PC-3 (cell line): ENCODE measurements around the gene NRBF2. TPM values are rescaled to one million over a fixed set of nuclear protein-coding genes. Genes with fewer than 3 reads are reported as not detected.

Experiments used
- ATAC-seq: fragments of 200-7000 bp; cut with Tn5 transposase; 2 replicates; pipeline ENCODE4 v1.9.1; 2020; ENCODE audit warnings: mild to moderate bottlenecking, moderate library complexity
- BruUV-seq: library from RNA; stranded (reverse); fragments of 400-500 nt; replicated peaks from 2 replicates; lab custom pipeline; 2021; lab: Mats Ljungman, UMichigan
- CTCF ChIA-PET: fragments of 300-600 bp; sonication (Branson Sonifier 250); formaldehyde crosslinking; loops from one replicate; lab custom pipeline; 2022; ENCODE audit warnings: antibody characterized with exemption; lab: Charles Lee
- POLR2A ChIA-PET: fragments of 300-600 bp; sonication (Branson Sonifier 250); formaldehyde crosslinking; loops from one replicate; lab custom pipeline; 2022; ENCODE audit warnings: antibody characterized with exemption; ENCODE audit not compliant: unreplicated experiment; lab: Charles Lee
- DNase-seq: peaks from one replicate; pipeline ENCODE4 v3.0.0-alpha.2; 2015
- H2AFZ ChIP-seq: fragments of 300-600 bp; sonication (generic); 2 replicates; pipeline ENCODE4 v1.6.0; 2016; ENCODE audit warnings: antibody characterized with exemption, low read length
- H3F3A ChIP-seq: fragments of 300-600 bp; sonication (generic); one replicate; pipeline ENCODE4 v1.6.0; 2017; ENCODE audit warnings: antibody characterized with exemption, low read length, control low read depth, mild to moderate bottlenecking; ENCODE audit not compliant: unreplicated experiment
- H3K27ac ChIP-seq: fragments of 300-600 bp; sonication (generic); 2 replicates; pipeline ENCODE4 v1.5.1; 2016; ENCODE audit warnings: mild to moderate bottlenecking, low read length
- H3K27me3 ChIP-seq: fragments of 300-600 bp; sonication (generic); 2 replicates; pipeline ENCODE4 v1.6.1; 2016; ENCODE audit warnings: low read length, mixed read lengths
- H3K36me3 ChIP-seq: fragments of 300-600 bp; sonication (generic); 2 replicates; pipeline ENCODE4 v1.6.1; 2016; ENCODE audit warnings: low read depth, mixed run types, low read length, mixed read lengths
- H3K4me1 ChIP-seq: fragments of 300-600 bp; sonication (generic); 2 replicates; pipeline ENCODE4 v1.5.1; 2016; ENCODE audit warnings: low read length; ENCODE audit not compliant: insufficient read depth
- H3K4me2 ChIP-seq: fragments of 300-600 bp; sonication (generic); 2 replicates; pipeline ENCODE4 v1.6.0; 2016; ENCODE audit warnings: low read length
- H3K4me3 ChIP-seq: fragments of 300-600 bp; sonication (generic); 2 replicates; pipeline ENCODE4 v1.5.1; 2016; ENCODE audit warnings: mild to moderate bottlenecking, low read length, mixed read lengths
- H3K79me2 ChIP-seq: fragments of 300-600 bp; sonication (generic); 2 replicates; pipeline ENCODE4 v1.6.1; 2017; ENCODE audit warnings: low read length, mixed read lengths
- H3K9ac ChIP-seq: fragments of 300-600 bp; sonication (generic); 2 replicates; pipeline ENCODE4 v1.6.0; 2016; ENCODE audit warnings: mild to moderate bottlenecking, low read length
- H3K9me2 ChIP-seq: fragments of 300-600 bp; sonication (generic); replicated peaks from 2 replicates; pipeline ENCODE4 v1.6.1; 2016; ENCODE audit warnings: mixed run types, low read length, mixed read lengths
- H3K9me3 ChIP-seq: fragments of 300-600 bp; sonication (generic); 2 replicates; pipeline ENCODE4 v1.6.1; 2016; ENCODE audit warnings: low read length, mixed read lengths
- H4K20me1 ChIP-seq: fragments of 300-600 bp; sonication (generic); 2 replicates; pipeline ENCODE4 v1.6.1; 2016; ENCODE audit warnings: low read length, mixed read lengths
- CTCF ChIP-seq: fragments of 300-600 bp; sonication (generic); conservative IDR thresholded peaks from 2 replicates; pipeline ENCODE4 v1.5.1; 2017; ENCODE audit warnings: antibody characterized with exemption, low read depth, mild to moderate bottlenecking, low read length
- EZH2 ChIP-seq: fragments of 300-600 bp; sonication (generic); IDR thresholded peaks from one replicate; pipeline ENCODE4 v1.6.1; 2017; ENCODE audit warnings: antibody characterized with exemption, mild to moderate bottlenecking, low read length; ENCODE audit not compliant: unreplicated experiment
- EZH2phosphoT487 ChIP-seq: fragments of 300-600 bp; sonication (generic); IDR thresholded peaks from 2 replicates; pipeline ENCODE4 v1.6.1; 2018; ENCODE audit warnings: mild to moderate bottlenecking, antibody characterized with exemption, low read length, borderline replicate concordance
- intact Hi-C: fragments of 100-400 bp; cut with micrococcal nuclease; formaldehyde crosslinking; loops from 2 replicates; pipeline ENCODE4 v1.9.0; 2023
- total RNA-seq: library from RNA; depleted of rRNA; stranded (reverse); fragments of >200 nt; gene quantifications from 2 replicates; pipeline ENCODE4 v1.2.3, GENCODE V29; 2014

NRBF2 gene
- total RNA-seq, 1 experiment from 2014 or later = 44.4 TPM

- no TSS peak for BruUV-seq
- H2AFZ ChIP-seq = no peak overlapping the region
Measured at GRCh38 chr10:63128443-63128842, 4.7 kb upstream of the NRBF2 start.

GRCh38 chr10:63129888-63130287 is 3.2 kb upstream of the NRBF2 start:
- no peak overlapping the region for H3K4me3 ChIP-seq
- BruUV-seq = no TSS peak
- H3K36me3 ChIP-seq = no peaks in the 10 kb centered on the region
- no peaks in the 10 kb centered on the region for H3K27me3 ChIP-seq
- no peak overlapping the region for H2AFZ ChIP-seq
- TF ChIP-seq EZH2phosphoT487 = no peak
- TF ChIP-seq CTCF = no peak
- TF ChIP-seq EZH2 = no peak
- H3K27ac ChIP-seq = no peak overlapping the region
- POLR2A ChIA-PET = no interaction called here
- peaks cover 12% of the 10 kb centered on the region for H3K4me1 ChIP-seq
- H3K4me2 ChIP-seq = no peak overlapping the region
- no peak for DNase-seq
- H4K20me1 ChIP-seq = 0 out of 2 replicates have a peak, but pooled peaks cover under 1% of the 10 kb centered on the region
- peaks cover 17% of the 10 kb centered on the region for H3K79me2 ChIP-seq
- CTCF ChIA-PET = no interaction called here
- intact Hi-C loops = loop anchor here (5.0 kb wide), 1 partner anchor 748 kb away; no protein-coding TSS in a partner anchor
- no peaks in the 10 kb centered on the region for H3K9me3 ChIP-seq
- ATAC-seq = no peak
- no peak overlapping the region for H3K9ac ChIP-seq
- no peaks in the 10 kb centered on the region for H3K9me2 ChIP-seq
- no peaks in the 10 kb centered on the region for H3F3A ChIP-seq

More at GRCh38 chr10:63128443-63128842, 4.7 kb upstream of the NRBF2 start:
- intact Hi-C loops = no loop called here
- H3K9me2 ChIP-seq = no peaks in the 10 kb centered on the region
- no peaks in the 10 kb centered on the region for H4K20me1 ChIP-seq
- H3F3A ChIP-seq = no peaks in the 10 kb centered on the region
- H3K9ac ChIP-seq = no peak overlapping the region
- ChIA-PET CTCF (no interaction called here), POLR2A (no interaction called here)
- no peak overlapping the region for H3K4me3 ChIP-seq
- peaks cover 3% of the 10 kb centered on the region for H3K79me2 ChIP-seq
- ATAC-seq (no peak), DNase-seq (no peak)
- H3K27me3 ChIP-seq = no peaks in the 10 kb centered on the region
- TF ChIP-seq EZH2 (no peak), EZH2phosphoT487 (no peak), CTCF (no peak)
- peaks cover 4% of the 10 kb centered on the region for H3K4me1 ChIP-seq
- no peaks in the 10 kb centered on the region for H3K36me3 ChIP-seq
- no peaks in the 10 kb centered on the region for H3K9me3 ChIP-seq
- no peak overlapping the region for H3K4me2 ChIP-seq
- H3K27ac ChIP-seq = no peak overlapping the region

DNA sequence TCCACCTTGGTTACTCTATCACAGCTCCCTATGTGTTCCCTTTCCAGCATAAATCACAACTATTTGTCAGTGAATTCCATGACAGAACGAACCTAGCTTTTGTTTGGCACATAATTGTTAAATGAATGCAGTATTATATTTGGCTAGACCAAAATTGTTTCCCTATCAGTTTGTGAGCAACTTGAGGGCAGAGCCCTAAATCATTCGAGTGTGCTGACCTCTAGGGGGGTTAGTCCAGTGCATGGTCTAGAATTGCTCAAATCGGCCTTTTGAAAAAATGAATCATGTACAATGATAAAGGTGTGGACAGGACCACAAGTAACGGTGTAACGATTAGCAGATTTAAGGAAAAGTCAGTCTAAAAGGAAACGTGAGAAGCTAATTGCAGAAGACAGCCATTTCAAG is 475 bp upstream of the NRBF2 start:
- TSS peak; percentile 97 for BruUV-seq
- CTCF ChIA-PET = interaction anchor here (1.3 kb wide), 1 partner anchor 24 kb away, joined by 4 read pairs; no protein-coding TSS in a partner anchor
- H3F3A ChIP-seq = no peaks in the 10 kb centered on the region
- no peaks in the 10 kb centered on the region for H3K9me2 ChIP-seq
- H3K4me2 ChIP-seq = peak overlapping the region; percentile 27
- TF ChIP-seq EZH2 (no peak), CTCF (peak; percentile 34; the same call in 1 of the 2 replicates)
- H4K20me1 ChIP-seq = peaks cover 17% of the 10 kb centered on the region; the same call in 1 of the 2 replicates
- POLR2A ChIA-PET = interaction anchor here (0.5 to 1.0 kb wide), 7 partner anchors 17 to 1295 kb away, joined by 3 to 4 read pairs (median 3); no protein-coding TSS in a partner anchor
- H3K9ac ChIP-seq = no peak overlapping the region
- H3K79me2 ChIP-seq = peaks cover 45% of the 10 kb centered on the region
- H3K36me3 ChIP-seq = peaks cover 6% of the 10 kb centered on the region; the same call in 1 of the 2 replicates
- no peaks in the 10 kb centered on the region for H3K9me3 ChIP-seq
- H3K27me3 ChIP-seq = no peaks in the 10 kb centered on the region
- ATAC-seq (no peak), DNase-seq (no peak)
- intact Hi-C loops = loop anchor here (1.0 to 5.0 kb wide), 4 partner anchors 26 to 750 kb away; partner anchors contain the start of gene EGR2
- H3K27ac ChIP-seq = no peak overlapping the region
- H3K4me1 ChIP-seq = peaks cover 26% of the 10 kb centered on the region
- peak overlapping the region; percentile 72 for H2AFZ ChIP-seq
- peak overlapping the region; percentile 75 for H3K4me3 ChIP-seq
